HEK293 (cell line): Measurements from ENCODE around the gene PDE9A.

Experiments used
- CTCF ChIA-PET: fragments of 350-600 bp; formaldehyde crosslinking; extraction: SDS; loops from one replicate; lab custom pipeline; 2021; ENCODE audit warnings: antibody characterized with exemption; lab: Yijun Ruan, JAX
- POLR2A ChIA-PET: fragments of 300-600 bp; formaldehyde crosslinking; extraction: SDS; loops from one replicate; lab custom pipeline; 2020; ENCODE audit warnings: antibody characterized with exemption, inconsistent platforms; lab: Yijun Ruan, JAX
- H3K27ac ChIP-seq: fragments of 200-500 bp; sonication (Bioruptor generic); 2 replicates; pipeline ENCODE4 v1.5.1; 2014; ENCODE audit warnings: low read depth, low read length, control low read depth, inconsistent platforms; ENCODE audit errors: extremely low read depth
- H3K36me3 ChIP-seq, 2 experiments: fragments of 200-500 bp in 1 of 2; sonication (Bioruptor generic) in 1 of 2; 1 replicate in 1 of 2; 2 replicates in 1 of 2; pipeline ENCODE4 v1.5.1; 2014 to 2017; ENCODE audit warnings: inconsistent platforms in 2 of 2, low read length in 2 of 2; ENCODE audit not compliant: control insufficient read depth in 2 of 2, insufficient read depth in 1 of 2
- H3K4me1 ChIP-seq: fragments of 200-500 bp; sonication (Bioruptor generic); 2 replicates; pipeline ENCODE4 v1.5.1; 2014; ENCODE audit warnings: mild to moderate bottlenecking, low read length, inconsistent platforms; ENCODE audit not compliant: control insufficient read depth, insufficient read depth
- H3K4me3 ChIP-seq: 2 replicates; pipeline ENCODE4 v1.5.1; 2011; ENCODE audit warnings: low read depth, mild to moderate bottlenecking, control low read depth, low read length, moderate library complexity
- H3K9me3 ChIP-seq: fragments of 200-500 bp; sonication (Bioruptor generic); 2 replicates; pipeline ENCODE4 v1.5.1; 2014; ENCODE audit warnings: low read depth, low read length, inconsistent platforms; ENCODE audit not compliant: control insufficient read depth, insufficient read depth
- BCL11A ChIP-seq: fragments of 450-650 bp; formaldehyde crosslinking; IDR thresholded peaks from 2 replicates; pipeline ENCODE4 v1.5.1; 2016; ENCODE audit warnings: low read depth, missing biosample characterization, missing genetic modification characterization
- GLIS1 ChIP-seq: fragments of 450-650 bp; formaldehyde crosslinking; IDR thresholded peaks from 2 replicates; pipeline ENCODE4 v1.5.1; 2016; ENCODE audit warnings: missing biosample characterization, missing genetic modification characterization
- HOXC10 ChIP-seq: sonication (generic); formaldehyde crosslinking; IDR thresholded peaks from 2 replicates; pipeline ENCODE4 v1.8.1; 2023; ENCODE audit warnings: mild to moderate bottlenecking, missing genetic modification reagents
- SETDB1 ChIP-seq: IDR thresholded peaks from one replicate; pipeline ENCODE4 v1.6.1; 2017; ENCODE audit warnings: mild to moderate bottlenecking, low read length, moderate library complexity, mixed read lengths; ENCODE audit not compliant: insufficient read length
- ZNF211 ChIP-seq: fragments of 450-650 bp; formaldehyde crosslinking; IDR thresholded peaks from 2 replicates; pipeline ENCODE4 v1.5.1; 2016; ENCODE audit warnings: low read depth, missing biosample characterization, missing genetic modification characterization
- ZNF266 ChIP-seq: fragments of 450-650 bp; formaldehyde crosslinking; IDR thresholded peaks from 2 replicates; pipeline ENCODE4 v1.5.1; 2016; ENCODE audit warnings: missing biosample characterization, missing genetic modification characterization, low read depth
- ZNF292 ChIP-seq: fragments of 450-650 bp; formaldehyde crosslinking; IDR thresholded peaks from 2 replicates; pipeline ENCODE4 v1.5.1; 2016; ENCODE audit warnings: low read depth, missing biosample characterization, missing genetic modification characterization, borderline replicate concordance
- ZNF391 ChIP-seq: fragments of 450-650 bp; formaldehyde crosslinking; IDR thresholded peaks from 2 replicates; pipeline ENCODE4 v1.5.1; 2016; ENCODE audit warnings: low read depth, missing biosample characterization, missing genetic modification characterization, borderline replicate concordance
- ZNF48 ChIP-seq: fragments of 450-650 bp; formaldehyde crosslinking; IDR thresholded peaks from 2 replicates; pipeline ENCODE4 v1.5.1; 2016; ENCODE audit warnings: missing biosample characterization, missing genetic modification characterization
- ZNF585B ChIP-seq: fragments of 450-650 bp; formaldehyde crosslinking; IDR thresholded peaks from 2 replicates; pipeline ENCODE4 v1.5.1; 2016; ENCODE audit warnings: missing biosample characterization, missing genetic modification characterization
- ZNF658 ChIP-seq: fragments of 450-650 bp; formaldehyde crosslinking; IDR thresholded peaks from 2 replicates; pipeline ENCODE4; 2016; ENCODE audit warnings: missing biosample characterization, missing genetic modification characterization
- ZNF777 ChIP-seq: fragments of 450-650 bp; formaldehyde crosslinking; IDR thresholded peaks from 2 replicates; pipeline ENCODE4 v1.5.1; 2017; ENCODE audit warnings: missing biosample characterization, missing genetic modification characterization, borderline replicate concordance
- ZNF785 ChIP-seq: fragments of 450-650 bp; formaldehyde crosslinking; IDR thresholded peaks from 2 replicates; pipeline ENCODE4 v1.5.1; 2016; ENCODE audit warnings: missing biosample characterization, missing genetic modification characterization
- ZSCAN30 ChIP-seq: fragments of 450-650 bp; IDR thresholded peaks from 2 replicates; pipeline ENCODE4 v1.5.1; 2018; ENCODE audit warnings: missing biosample characterization, mild to moderate bottlenecking, missing genetic modification characterization, moderate library complexity
- TF ChIP-seq, protein P1 (sequence below): fragments of 450-650 bp; formaldehyde crosslinking; IDR thresholded peaks from 2 replicates; pipeline ENCODE4 v1.5.1; 2016; ENCODE audit warnings: missing biosample characterization, missing genetic modification characterization, low read depth
- TF ChIP-seq, protein P2 (sequence below): fragments of 450-650 bp; formaldehyde crosslinking; IDR thresholded peaks from 2 replicates; pipeline ENCODE4 v1.5.1; 2016; ENCODE audit warnings: missing biosample characterization, missing genetic modification characterization
- TF ChIP-seq, protein P3 (sequence below): fragments of 450-650 bp; formaldehyde crosslinking; IDR thresholded peaks from 2 replicates; pipeline ENCODE4 v1.5.1; 2016; ENCODE audit warnings: missing biosample characterization, missing genetic modification characterization
- TF ChIP-seq, protein P4 (sequence below): fragments of 450-650 bp; formaldehyde crosslinking; IDR thresholded peaks from 2 replicates; pipeline ENCODE4 v1.5.1; 2016; ENCODE audit warnings: missing biosample characterization, missing genetic modification characterization, low read depth

PDE9A gene

DNA sequence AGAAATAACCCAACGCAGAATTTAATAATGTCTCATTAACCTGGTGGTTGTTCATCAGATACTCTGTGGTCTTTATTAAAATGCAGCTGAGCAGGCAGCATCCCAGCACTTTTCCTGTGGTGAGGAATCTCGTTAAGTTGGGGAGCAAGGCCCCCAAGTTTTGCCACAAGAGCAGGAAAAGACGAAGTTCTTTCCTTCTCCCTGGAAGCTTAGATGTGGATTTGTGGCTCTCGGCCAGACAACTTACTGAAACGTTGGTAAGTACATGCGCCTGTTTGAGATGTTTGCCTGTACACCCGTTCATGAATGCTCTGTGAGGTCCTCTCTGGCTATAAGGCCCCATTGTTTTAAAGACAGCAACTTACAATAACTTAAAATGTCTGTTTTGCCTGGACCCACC lies 34.3 kb upstream of the PDE9A start:
- POLR2A ChIA-PET: no interaction called here

DNA sequence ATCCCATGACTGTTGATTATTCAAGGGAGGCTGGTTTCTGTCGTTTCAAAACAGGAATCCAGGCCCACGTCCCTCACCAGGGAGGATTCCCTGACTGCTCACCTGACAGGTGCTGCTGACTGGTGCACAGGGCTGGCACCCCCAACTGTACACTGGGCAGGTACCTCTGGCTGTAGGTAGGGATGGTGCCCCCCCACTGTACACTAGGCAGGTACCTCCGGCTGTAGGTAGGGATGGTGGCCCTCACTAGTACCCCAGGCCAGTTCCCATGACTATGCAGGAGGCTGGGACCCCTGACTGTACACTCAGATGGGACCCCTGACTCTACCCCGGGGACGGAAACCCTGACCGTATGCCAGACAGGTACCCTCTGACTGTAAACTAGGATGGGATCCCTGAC lies 33.6 kb upstream of the PDE9A start:
- POLR2A ChIA-PET: no interaction called here
- Histone ChIP-seq H3K36me3 (no peaks in the 10 kb centered on the region), H3K9me3 (no peaks in the 10 kb centered on the region), H3K4me1 (no peaks in the 10 kb centered on the region), H3K4me3 (no peak overlapping the region), H3K27ac (no peak overlapping the region)
- CTCF ChIA-PET: interaction anchor here (0.6 kb wide), 2 partner anchors 11 to 324 kb away, joined by 3 read pairs; no protein-coding TSS in a partner anchor
- TF ChIP-seq, protein P1, sequence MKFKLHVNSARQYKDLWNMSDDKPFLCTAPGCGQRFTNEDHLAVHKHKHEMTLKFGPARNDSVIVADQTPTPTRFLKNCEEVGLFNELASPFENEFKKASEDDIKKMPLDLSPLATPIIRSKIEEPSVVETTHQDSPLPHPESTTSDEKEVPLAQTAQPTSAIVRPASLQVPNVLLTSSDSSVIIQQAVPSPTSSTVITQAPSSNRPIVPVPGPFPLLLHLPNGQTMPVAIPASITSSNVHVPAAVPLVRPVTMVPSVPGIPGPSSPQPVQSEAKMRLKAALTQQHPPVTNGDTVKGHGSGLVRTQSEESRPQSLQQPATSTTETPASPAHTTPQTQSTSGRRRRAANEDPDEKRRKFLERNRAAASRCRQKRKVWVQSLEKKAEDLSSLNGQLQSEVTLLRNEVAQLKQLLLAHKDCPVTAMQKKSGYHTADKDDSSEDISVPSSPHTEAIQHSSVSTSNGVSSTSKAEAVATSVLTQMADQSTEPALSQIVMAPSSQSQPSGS (tag by site-specific recombination): no peak
- TF ChIP-seq ZNF658: no peak
- TF ChIP-seq BCL11A (tag by site-specific recombination): no peak

More for the DNA sequence above, 34.3 kb upstream of the PDE9A start:
- no peak overlapping the region for H3K4me3 ChIP-seq
- H3K9me3 ChIP-seq: no peaks in the 10 kb centered on the region
- H3K27ac ChIP-seq: no peak overlapping the region
- no peak for TF ChIP-seq HOXC10 (CRISPR knock-in tag)
- TF ChIP-seq ZNF211 (tag by site-specific recombination): no peak
- no peak for TF ChIP-seq SETDB1
- TF ChIP-seq, all 188 proteins: peak for 0
- Histone ChIP-seq H3K4me1 (no peaks in the 10 kb centered on the region), H3K36me3 (no peaks in the 10 kb centered on the region)
- CTCF ChIA-PET: interaction anchor here (0.6 kb wide), 2 partner anchors 12 to 323 kb away, joined by 3 read pairs; no protein-coding TSS in a partner anchor

DNA sequence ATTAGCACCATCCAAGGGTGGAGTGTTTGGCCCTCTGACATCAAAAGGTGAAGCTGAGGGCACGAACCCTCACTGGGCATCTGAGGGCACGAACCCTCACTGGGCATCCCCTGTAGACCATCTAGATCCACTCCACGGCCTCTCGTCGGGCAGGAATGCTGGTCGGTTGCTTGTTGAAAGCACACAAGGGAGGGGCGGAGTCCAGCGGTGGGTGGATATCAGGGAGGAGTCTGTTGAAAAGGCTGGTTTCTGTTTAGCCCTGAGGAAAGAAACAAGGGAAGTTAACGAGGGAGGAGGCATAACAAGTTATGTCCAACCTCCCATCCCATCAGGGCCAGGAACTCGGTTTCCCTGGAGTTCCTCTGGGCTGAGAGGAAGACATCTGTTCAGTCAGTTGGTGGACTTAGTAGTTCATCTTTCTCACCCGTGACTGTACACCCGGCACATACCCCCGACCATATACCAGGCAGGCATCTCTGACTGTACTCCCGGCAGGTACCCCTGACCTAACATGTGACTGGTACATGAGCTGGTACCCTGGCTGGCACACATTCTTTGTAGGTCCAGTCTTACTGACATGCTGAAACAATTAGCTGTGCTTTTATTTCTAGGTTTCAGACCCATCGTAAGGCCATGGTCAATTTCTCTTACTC lies 32.1 kb upstream of the PDE9A start:
- CTCF ChIA-PET: no interaction called here

More for the DNA sequence above, 32.1 kb upstream of the PDE9A start:
- no peaks in the 10 kb centered on the region for H3K9me3 ChIP-seq
- no peaks in the 10 kb centered on the region for H3K4me1 ChIP-seq
- H3K4me3 ChIP-seq: no peak overlapping the region
- H3K27ac ChIP-seq: no peak overlapping the region
- H3K36me3 ChIP-seq: no peaks in the 10 kb centered on the region
- TF ChIP-seq, protein P2, sequence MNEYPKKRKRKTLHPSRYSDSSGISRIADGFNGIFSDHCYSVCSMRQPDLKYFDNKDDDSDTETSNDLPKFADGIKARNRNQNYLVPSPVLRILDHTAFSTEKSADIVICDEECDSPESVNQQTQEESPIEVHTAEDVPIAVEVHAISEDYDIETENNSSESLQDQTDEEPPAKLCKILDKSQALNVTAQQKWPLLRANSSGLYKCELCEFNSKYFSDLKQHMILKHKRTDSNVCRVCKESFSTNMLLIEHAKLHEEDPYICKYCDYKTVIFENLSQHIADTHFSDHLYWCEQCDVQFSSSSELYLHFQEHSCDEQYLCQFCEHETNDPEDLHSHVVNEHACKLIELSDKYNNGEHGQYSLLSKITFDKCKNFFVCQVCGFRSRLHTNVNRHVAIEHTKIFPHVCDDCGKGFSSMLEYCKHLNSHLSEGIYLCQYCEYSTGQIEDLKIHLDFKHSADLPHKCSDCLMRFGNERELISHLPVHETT (tag by site-specific recombination): no peak
- TF ChIP-seq ZNF292 (tag by site-specific recombination) (no peak), ZNF785 (no peak), GLIS1 (tag by site-specific recombination) (no peak), HOXC10 (CRISPR knock-in tag) (no peak), ZNF777 (tag by site-specific recombination) (no peak), ZNF48 (tag by site-specific recombination) (no peak), ZNF585B (tag by site-specific recombination) (no peak), ZNF266 (tag by site-specific recombination) (no peak), ZSCAN30 (tag by site-specific recombination) (no peak), ZNF391 (no peak)
- TF ChIP-seq, protein P3, sequence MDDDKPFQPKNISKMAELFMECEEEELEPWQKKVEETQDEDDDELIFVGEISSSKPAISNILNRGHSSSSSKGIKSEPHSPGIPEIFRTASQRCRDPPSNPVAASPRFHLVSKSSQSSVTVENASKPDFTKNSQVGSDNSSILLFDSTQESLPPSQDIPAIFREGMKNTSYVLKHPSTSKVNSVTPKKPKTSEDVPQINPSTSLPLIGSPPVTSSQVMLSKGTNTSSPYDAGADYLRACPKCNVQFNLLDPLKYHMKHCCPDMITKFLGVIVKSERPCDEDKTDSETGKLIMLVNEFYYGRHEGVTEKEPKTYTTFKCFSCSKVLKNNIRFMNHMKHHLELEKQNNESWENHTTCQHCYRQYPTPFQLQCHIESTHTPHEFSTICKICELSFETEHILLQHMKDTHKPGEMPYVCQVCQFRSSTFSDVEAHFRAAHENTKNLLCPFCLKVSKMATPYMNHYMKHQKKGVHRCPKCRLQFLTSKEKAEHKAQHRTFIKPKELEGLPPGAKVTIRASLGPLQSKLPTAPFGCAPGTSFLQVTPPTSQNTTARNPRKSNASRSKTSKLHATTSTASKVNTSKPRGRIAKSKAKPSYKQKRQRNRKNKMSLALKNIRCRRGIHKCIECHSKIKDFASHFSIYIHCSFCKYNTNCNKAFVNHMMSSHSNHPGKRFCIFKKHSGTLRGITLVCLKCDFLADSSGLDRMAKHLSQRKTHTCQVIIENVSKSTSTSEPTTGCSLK (tag by site-specific recombination): no peak
- TF ChIP-seq, protein P4, sequence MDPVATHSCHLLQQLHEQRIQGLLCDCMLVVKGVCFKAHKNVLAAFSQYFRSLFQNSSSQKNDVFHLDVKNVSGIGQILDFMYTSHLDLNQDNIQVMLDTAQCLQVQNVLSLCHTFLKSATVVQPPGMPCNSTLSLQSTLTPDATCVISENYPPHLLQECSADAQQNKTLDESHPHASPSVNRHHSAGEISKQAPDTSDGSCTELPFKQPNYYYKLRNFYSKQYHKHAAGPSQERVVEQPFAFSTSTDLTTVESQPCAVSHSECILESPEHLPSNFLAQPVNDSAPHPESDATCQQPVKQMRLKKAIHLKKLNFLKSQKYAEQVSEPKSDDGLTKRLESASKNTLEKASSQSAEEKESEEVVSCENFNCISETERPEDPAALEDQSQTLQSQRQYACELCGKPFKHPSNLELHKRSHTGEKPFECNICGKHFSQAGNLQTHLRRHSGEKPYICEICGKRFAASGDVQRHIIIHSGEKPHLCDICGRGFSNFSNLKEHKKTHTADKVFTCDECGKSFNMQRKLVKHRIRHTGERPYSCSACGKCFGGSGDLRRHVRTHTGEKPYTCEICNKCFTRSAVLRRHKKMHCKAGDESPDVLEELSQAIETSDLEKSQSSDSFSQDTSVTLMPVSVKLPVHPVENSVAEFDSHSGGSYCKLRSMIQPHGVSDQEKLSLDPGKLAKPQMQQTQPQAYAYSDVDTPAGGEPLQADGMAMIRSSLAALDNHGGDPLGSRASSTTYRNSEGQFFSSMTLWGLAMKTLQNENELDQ (tag by site-specific recombination): no peak
- POLR2A ChIA-PET: no interaction called here
